HG02973 (cell line): Measurements from ENCODE around the gene BMP7.
"Not testable (repeated sequence)": the region's sequence is repeated elsewhere in the genome, so short reads cannot be mapped to it uniquely, and the experiment has no call there.

Experiments used
- ATAC-seq: cut with Tn5 transposase; IDR thresholded peaks from one replicate; pipeline ENCODE4 v1.9.1; 2021; ENCODE audit warnings: moderate library complexity; ENCODE audit not compliant: unreplicated experiment

Gene BMP7

GRCh38 chr20:57268399-57269076 is 2.1 kb upstream of the BMP7 start:
- ATAC-seq: no peak

- no peak for ATAC-seq
These were observed 849 bp upstream of the BMP7 start for GRCh38 chr20:57267158-57267821.

GRCh38 chr20:57265997-57266290 is 497 bp downstream of the BMP7 start:
- no peak for ATAC-seq

GRCh38 chr20:57265336-57265996 is 975 bp downstream of the BMP7 start:
- ATAC-seq: no peak

DNA sequence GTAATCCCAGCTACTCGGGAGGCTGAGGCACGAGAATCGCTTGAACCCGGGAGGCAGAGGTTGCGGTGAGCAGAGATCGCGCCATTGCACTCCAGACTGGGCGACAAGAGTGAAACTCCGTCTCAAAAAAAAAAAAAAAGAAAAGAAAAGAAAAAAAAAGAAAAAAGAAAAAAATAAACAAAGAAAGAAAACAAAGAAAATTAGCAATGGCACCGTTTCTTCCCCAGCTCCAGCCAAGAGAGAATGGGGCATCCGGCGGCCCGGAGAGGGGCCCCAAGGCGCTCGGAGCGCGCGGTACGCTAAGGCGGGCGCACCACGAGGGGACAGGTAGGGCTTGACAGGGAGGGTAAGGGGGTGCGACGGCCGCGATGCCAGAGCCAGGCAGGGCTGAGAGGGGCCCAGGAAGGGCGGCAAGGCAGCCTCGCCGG is 1.5 kb downstream of the BMP7 start:
- ATAC-seq: not testable (repeated sequence)

- ATAC-seq: no peak
These were observed 2.3 kb downstream of the BMP7 start for GRCh38 chr20:57263801-57264792.

DNA sequence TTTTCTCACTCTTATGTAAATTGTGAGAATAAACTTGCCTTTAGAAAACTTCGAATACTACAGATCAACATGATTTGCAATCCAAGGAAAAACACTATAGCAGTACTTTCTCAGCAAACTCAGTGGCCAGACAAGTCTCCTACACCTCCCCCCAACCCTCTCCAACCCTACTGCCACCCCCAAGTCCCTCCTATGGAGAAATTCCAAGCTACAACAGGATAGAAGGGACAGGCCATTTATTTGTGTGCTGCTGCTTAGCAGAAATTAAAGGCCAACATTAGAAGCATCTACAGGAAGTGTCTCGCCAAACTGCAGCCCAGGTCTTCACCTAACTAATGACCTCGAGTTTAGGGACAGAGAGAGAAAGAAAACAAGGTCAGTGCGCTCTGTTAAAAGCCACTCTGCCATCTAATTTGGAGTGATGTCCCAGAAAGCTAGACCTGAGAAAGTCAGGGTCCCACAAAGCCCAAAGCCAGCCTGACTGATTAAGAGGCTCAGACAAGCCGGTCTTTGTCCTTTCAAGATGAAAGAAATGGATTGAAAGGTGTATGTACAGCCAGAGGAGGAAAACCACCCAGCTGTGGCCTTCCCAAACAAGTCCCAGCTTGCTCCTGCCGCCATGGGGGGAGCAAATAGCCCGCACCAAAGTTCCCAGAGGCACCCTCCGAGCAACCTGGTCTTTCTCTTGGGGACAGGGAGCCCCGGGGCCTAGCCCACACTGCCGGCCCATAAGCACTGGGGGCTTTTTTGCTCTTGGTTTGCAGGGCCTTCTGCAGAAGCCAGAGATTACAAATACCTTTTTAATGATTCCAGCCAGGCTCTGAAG is 3.4 kb downstream of the BMP7 start:
- no peak for ATAC-seq

DNA sequence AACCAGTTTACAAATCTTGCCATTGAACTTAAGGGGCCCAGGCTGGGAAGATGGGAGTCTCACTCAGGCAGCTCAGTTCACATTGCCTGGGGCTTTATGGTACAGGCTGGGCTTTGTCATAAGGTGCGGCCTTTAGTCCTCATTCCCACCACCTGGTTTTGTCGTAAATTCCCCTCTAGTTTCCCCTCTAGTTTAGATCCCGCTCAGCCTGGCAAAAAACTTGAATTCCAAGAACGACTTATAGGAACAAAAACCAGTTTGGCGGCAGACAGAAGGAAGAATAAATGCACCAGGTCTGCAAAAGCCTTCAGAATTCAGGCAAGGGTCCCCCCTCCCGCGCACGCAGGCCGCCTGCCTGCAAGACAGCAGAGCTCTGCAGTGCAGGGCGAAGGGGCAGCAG is 4.1 kb downstream of the BMP7 start:
- ATAC-seq: no peak

DNA sequence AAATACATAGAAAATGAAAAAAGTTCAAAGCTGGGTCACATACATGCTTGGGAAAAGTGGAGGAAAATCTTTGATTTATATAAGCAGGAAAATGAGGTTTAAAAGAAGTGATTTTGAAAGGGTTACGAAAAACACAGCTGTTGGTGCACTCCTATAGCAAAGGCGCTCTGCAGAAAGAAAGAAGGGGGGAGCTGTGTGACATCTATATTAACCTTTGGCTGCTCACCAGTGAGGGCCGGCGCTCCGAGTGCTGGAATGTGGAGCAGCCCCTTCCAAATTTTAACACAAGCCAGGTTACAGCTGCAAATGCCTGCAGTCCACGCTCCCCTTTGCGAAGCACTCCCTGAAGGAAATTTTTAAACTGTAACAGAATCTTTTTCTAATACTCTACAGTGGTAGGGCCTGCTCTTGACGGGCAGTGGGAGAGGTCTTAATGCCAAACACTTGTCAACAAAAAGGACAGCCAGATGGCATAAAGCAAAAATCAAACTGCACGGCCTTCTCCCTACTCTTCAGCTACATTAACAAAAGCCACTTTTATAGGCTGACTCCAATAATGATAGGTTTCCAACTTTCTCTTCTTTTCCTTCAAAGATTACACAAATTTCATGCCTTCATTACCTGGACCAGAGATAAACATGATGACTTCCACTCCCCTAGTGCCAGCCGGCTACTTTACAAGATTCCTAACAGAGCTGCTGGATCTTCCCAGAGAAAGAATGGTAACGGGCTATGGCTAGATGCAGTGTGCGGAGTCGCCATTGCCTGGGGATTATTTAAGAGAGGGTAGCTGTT is 4.8 kb downstream of the BMP7 start:
- no peak for ATAC-seq

- ATAC-seq: no peak
These were observed 5.5 kb downstream of the BMP7 start for GRCh38 chr20:57260934-57261333.

- ATAC-seq: no peak
These were observed 6.2 kb downstream of the BMP7 start for GRCh38 chr20:57259938-57260921.

- no peak for ATAC-seq
These were observed 7.1 kb downstream of the BMP7 start for GRCh38 chr20:57259121-57259937.

DNA sequence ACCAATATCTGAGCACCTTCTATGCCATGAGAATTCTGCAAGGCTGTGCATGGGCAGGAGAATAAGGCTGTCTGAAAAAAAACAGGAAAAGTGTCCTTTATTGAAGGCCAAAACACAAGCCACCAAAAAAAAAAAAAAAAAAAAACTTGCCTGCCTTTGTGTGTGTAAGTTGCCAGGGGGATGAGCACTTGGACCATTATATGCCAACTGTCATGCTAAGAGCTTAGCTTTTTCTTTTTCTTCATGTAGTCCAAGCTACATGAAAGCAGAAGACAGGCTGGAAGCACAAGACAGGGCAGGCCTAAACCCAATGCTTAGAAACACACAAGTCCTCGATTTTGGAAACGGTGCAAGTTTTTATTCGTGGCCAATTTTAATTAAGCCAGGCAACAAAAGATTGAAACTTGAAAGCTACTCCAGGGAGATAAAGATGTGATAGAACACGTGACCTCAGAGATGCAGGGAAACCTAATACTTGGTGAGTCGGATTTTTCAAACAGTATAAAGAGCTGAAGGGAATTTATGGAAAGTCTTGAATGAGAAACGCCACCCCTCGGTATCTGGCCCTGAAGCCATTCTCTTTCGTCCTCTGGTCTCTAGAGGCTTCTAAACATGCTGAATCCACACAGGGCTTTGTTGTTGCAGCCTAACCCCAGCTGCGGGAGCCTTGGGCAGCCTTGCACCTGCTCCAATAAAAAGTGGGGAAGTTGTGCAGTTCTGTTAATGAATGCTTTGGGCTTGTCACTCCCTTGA is 8.6 kb downstream of the BMP7 start:
- no peak for ATAC-seq

DNA sequence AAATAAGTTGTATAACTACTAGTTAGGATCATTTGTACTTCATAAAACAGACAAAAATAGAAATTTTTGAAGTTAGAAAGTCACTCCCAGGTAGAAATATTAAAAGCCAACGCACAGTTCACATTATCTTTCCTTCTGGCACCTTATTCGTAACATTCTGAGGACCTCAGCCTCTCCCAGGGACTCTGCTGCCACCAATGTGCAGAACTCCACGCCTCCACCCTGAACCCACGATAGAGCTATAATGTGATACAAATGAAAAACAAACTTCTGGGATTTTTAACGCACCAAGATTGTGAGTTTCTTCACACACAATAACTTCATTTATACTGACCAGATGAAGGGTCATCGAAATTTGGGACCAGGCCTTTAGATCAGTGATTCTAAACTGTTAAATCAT is 9.5 kb downstream of the BMP7 start:
- no peak for ATAC-seq

GRCh38 chr20:57256205-57256604 is 10.2 kb downstream of the BMP7 start:
- no peak for ATAC-seq

- no peak for ATAC-seq
These were observed 11.3 kb downstream of the BMP7 start for GRCh38 chr20:57255183-57255582.
